HG03432 (cell line): ENCODE data around the gene TKTL2.
A peak's percentile ranks its signal among the peaks of the same experiment; 100 is the strongest.

Experiments used
- ATAC-seq: cut with Tn5 transposase; IDR thresholded peaks from one replicate; pipeline ENCODE4 v1.9.1; 2021; ENCODE audit warnings: mild to moderate bottlenecking, moderate library complexity; ENCODE audit not compliant: unreplicated experiment

TKTL2 gene, protein sequence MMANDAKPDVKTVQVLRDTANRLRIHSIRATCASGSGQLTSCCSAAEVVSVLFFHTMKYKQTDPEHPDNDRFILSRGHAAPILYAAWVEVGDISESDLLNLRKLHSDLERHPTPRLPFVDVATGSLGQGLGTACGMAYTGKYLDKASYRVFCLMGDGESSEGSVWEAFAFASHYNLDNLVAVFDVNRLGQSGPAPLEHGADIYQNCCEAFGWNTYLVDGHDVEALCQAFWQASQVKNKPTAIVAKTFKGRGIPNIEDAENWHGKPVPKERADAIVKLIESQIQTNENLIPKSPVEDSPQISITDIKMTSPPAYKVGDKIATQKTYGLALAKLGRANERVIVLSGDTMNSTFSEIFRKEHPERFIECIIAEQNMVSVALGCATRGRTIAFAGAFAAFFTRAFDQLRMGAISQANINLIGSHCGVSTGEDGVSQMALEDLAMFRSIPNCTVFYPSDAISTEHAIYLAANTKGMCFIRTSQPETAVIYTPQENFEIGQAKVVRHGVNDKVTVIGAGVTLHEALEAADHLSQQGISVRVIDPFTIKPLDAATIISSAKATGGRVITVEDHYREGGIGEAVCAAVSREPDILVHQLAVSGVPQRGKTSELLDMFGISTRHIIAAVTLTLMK

DNA sequence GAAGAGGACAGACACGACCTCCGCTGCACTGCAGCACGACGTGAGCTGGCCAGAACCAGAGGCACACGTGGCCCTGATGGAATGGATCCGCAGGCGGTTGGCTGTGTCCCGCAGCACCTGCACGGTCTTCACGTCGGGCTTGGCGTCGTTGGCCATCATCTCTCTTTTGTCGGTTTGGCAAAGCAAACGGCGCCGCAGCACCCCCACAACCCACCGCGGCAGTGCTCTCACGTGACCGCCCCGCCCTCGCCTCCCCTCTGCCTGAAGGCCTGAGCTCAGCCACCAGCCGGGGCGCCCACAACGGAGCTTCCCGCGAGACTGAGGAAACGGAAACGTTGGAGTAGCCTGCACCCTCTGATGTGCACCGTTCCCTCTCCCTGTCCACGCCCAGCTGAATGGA, at the start of gene TKTL2:
Gene TKTL2, minus strand, starts transcription at position 179 of the 400 bp plus-strand sequence. Its CDS starts 20 bp downstream, at position 159.
- ATAC-seq: no peak

DNA sequence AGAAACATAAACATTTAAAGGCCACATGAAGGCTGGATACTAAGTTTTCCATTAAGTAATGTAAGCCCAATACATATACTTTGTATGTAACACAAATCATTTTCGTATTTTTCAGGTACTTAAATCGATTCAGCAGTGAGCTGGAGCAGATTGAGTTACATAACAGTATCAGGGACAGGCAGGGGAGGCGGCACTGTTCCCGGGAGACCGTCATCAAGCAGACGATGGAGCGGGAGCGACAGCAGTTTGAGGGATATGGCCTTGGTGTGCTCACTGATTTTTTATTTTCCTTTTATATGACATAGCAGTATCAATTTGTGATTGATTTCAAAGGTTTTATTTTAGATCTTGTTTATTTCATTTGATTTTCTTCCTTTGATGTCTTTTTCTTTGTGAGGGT, 41.6 kb upstream of the TKTL2 start:
- no peak for ATAC-seq

DNA sequence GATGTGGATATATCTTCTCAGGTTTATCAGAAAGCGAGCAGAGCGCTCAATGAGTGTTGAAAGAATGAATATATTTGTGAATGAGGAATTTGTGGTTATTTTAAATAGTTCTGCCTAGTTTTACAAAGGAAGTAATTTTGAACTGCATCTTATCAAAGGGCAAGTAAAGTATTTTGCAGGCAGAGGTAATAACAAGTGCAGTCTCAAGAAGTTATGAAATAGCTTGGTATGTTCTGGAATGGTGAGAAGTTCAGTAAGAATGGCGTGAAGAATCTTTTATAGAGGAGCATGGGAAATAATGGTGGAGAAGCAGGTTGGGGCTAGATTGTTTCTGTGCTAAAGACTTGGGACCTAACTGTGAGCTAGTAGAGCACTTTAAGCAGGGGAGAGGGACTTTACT, 31.8 kb upstream of the TKTL2 start:
- ATAC-seq: no peak

DNA sequence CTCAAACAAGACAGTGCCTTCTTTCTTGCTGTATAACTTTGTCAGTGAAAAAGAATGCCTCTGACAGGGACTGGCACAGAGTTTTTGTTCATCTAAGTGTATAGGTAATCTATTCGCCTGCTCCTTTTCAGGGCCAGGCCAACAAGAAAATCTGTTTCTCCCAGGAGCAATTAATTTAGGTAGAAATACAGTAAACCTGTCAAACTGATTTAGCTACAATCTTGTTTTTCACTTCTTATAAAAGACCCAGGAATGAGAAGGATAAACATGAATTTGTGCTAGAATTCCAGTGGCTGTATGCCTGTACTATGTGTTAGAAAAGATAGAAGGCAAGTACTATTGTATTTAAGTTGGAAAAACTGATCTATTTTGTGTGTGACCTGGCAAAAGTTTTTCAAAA, 27.0 kb upstream of the TKTL2 start:
- no peak for ATAC-seq

DNA sequence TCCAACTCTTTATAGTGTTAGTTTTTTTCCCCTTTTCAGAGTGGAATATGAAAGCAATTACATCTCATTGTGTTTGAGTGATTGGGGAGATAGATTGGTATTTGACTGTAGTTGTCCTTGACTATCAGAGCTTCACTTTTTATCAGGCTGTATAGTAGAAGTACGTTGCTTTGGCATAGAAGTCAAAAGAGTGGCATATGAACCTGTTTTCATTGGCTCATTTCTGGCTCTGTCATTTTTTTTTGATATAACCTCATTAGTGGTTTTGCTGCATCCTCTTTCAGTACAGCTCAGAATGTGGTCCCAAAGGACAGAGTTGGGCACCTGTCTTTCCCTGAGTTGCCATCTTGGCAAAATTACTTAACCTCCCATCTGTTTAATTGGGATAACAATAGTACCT, 22.3 kb upstream of the TKTL2 start:
- ATAC-seq: peak; percentile 31

DNA sequence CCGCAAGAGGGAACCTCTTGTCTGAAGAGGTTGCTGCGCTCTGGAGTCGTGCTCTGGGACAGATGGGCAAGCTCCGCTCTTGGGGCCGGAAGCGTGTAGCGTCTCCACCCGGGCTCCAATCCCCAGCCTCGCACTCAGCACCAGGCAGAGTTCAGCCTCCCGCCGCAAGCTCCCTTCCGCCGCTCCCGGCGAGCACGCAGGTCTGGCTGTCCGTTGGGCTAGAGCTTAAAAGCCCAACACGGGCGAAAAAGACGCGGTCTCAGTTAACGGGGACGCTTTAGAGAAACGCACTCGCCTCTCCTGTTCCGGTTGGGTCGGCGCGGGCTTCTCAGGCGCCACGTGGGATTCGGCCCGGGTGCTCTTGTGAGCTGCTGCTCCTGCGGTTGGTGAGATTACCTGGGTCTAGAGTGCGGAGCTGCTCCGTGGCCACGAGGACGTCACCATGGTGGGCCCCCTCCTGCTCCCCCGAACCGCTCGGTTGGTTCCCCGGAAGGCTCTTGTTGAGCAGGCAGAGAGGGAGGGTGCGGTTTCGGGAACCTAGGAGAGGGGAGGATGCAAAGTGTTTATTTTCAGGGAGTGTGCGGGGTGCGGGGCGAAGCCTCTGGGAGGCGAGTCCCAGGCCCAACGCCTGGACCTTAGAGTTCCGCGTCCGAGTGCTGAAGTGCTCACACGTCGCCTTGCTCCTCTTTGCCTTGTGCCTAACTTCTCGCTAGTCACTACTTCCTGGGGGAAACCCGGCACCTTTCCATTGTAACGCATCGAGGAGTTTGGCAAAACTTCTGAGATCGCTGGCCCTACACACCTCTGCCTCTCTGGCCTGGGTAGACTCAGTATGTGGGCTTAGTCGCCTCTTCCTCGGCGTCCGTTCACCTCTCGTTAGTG, 21.0 kb upstream of the TKTL2 start, which contains the start of gene TMA16:
Gene TMA16, plus strand, starts transcription at position 331 of the 882 bp plus-strand sequence. Its CDS starts 112 bp downstream, at position 443.
- peak; percentile 87 for ATAC-seq

DNA sequence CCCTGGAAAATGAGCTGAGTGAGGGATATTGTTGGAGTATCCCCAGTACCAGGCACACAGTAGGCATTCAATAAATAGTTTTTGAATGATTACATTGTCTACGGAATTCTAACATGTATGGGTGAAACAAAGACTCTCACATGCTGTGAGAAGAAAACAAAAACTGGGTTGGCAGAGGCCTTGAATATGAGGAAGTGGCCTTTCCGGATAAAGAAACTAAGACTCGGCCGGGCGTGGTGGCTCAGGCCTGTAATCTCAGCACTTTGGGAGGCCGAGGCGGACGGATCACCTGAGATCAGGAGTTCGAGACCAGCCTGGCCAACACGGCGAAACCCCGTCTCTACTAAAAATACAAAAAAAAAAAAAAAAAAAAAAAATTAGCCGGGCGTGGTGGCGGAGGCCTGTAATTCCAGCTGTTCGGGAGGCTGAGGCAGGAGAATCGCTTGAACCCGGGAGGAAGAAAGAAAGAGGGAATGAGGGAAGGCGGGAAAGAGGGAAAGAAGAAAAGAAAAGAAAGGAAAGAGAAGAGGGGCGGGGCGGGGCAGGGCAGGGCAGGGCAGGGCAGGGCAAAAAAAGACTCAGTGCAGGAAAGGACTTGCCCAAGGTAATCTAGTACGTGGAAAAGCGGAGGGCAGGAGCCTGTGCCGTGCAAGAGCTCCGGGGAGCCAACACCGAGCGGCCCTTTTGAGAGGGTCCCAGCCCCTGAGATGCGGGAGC, 20.2 kb upstream of the TKTL2 start:
- peak; percentile 16 for ATAC-seq

DNA sequence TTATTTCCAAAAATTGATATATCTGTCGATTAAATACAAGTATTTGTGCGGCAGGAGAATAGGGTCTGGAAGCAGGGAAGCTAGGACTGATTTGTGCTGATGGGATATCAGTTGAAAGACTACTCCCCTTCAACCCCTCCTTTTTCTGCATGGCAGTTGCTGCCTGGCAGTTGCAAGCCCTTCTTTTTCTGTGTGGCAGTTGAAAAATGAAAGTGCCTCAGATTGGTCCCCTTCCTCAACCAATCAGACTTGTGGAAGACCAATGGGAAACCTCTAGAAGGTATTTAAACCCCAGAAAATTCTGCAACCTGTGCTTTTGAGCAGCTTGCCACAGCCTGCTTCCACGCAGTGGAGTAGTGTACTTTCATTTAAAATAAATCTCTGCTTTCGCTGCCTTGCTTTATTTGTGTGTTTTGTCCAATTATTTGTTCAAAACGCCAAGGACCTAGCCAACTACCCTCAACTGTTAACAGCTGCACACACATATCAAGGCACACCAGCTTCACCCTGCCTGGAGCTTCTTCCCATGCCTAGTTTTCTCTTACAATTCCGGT, 19.5 kb upstream of the TKTL2 start:
- ATAC-seq: no peak

DNA sequence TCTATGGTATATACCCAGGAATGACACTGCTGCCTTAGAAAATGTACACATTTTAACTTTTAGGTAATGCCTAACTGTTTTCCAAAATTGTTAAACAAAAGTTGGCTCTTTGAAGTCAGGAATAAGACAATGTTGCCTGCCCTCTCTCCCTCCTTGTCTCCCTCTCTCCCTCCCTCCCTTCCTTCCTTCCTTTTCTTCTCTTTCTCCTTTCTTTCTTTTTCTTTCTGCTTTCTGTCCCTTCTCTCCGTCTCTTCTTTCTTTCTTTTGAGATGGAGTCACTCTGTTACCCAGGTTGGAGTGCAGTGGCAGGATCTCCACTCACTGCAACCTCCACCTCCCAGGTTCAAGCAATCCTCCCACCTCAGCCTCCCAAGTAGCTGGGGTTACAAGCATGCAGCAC, 16.4 kb upstream of the TKTL2 start:
- no peak for ATAC-seq

DNA sequence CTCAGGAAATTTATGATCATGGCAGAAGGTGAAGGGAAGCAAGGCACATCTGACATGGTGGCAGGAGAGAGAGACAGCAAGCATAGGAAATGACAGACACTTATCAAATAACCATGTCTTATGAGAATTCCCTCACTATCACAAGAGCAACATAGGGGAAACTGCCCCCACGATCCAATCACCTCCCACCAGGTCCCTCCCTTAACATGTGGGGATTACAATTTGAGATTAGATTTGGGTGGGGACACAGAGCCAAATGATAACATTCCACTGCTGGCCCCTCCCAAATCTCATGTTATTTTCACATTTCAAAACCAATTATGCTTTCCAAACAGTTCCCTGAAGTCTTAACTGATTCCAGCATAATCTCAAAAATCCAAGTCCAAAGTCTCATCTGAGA, 12.8 kb upstream of the TKTL2 start:
- no peak for ATAC-seq

DNA sequence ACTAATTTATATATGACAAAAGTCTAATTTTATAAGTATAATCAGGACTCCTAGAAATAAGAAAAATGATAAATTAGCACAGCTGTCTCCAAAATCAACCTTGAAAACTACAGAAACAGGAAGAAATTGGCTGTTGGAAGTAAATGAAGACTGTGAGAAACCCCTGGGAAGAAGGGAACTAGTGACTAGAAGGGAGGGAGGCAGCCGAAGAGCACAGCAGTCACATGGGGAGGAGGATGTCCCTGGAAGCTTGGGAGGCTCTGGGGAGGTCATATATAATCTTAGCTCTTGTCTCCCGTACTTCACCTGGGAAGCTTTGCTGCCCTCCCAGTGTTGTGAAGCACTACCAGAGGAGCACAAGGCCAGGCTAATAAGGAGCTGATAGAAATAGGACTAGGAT, 12.0 kb upstream of the TKTL2 start:
- no peak for ATAC-seq

DNA sequence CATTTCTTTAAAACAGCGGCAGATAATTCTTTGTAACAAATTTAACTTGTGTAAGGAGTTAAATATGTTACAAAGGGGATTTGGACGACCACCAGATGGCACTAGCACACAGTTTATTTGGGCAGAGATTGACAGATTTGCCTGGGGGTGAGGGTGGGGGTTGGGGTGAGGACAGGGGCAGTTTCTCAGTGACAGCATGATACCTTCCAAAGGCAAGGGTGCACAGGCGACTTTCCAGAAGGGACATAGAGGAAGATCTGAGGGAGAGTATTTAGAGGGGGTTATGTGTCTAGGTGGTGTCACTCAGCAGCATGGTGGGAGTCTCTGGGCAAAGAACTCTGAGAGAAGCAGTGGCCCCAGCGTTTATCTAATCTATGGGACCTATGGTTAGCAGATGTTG, 11.4 kb upstream of the TKTL2 start:
- ATAC-seq: peak; percentile 70

DNA sequence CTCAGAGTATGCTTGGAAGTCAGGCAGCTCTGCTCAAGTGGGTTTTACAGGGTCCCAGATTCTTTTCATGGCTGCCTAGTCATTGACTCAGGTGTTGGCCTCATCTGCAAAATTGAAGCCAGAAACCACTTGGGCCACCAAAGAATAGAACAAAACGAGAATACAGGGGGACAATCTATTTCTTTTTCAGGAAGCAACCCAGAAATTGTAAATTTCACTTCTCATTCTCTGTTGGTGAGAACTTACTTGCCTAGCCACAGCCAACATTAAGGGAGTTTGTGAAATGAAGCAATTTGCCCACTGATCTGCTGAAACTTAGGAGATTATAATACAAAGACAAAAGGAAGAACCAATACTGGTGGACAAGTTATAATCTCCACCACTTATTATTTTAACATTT, 8.6 kb upstream of the TKTL2 start:
- ATAC-seq: peak; percentile 70

DNA sequence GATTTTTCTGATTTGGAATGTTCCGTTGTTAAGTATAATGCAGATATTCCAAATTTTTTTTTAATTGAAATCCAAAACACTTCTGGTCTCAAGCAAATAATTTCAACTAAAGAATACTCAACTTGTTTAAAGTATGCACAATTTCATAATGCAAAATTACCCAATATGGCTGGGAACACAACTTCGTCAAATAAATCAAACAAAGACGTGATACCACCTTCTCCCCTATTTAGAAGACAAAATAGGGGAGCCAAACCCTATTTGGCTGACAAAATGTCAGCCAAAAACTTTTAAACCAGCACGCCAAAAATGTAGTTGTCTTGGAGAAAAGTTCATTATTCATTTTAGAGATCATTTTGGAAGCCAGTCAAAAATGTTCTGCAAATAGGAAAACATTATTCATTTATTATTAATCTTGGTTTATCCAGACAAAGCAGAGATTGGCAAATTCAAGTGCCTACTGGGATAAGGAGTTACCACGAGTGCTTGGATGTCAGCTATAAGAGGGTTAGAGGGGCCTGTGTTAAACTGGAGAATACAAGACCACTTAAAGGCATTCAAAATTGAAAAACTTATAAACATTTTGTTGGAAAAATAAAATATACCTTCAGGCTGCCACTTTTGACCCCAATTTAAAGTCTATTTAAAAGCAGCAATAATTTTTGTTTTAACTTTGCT, 3.3 kb upstream of the TKTL2 start:
- no peak for ATAC-seq

DNA sequence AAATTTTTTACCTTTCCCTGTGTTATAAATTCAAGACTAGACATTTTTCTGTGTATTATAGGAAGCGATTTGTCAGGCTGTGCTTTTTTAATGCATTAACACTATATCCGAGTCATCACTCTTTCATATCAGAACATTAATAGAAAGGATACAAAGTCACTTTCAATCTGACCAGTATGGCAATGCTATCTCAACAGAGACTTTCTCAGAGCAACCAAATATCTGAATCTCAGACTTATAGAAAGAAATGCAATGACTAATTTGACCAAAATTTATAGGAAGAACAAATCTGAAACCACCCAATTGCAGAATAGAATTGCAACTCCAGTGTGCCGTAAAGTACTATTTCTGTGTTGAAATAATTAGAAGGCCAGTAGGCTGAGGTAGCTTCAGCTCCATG, 473 bp upstream of the TKTL2 start:
- peak; percentile 32 for ATAC-seq

DNA sequence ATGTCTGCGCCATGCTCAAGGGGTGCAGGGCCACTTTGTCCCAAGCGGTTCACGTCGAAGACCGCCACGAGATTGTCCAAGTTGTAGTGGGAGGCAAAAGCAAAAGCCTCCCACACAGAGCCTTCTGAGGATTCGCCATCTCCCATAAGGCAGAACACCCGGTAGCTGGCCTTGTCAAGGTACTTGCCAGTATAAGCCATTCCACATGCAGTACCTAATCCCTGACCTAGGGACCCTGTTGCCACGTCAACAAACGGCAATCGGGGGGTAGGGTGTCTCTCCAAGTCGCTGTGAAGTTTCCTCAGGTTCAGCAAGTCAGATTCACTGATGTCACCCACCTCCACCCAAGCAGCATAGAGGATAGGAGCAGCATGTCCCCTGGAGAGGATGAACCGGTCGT, 424 bp downstream of the TKTL2 start:
- ATAC-seq: no peak

DNA sequence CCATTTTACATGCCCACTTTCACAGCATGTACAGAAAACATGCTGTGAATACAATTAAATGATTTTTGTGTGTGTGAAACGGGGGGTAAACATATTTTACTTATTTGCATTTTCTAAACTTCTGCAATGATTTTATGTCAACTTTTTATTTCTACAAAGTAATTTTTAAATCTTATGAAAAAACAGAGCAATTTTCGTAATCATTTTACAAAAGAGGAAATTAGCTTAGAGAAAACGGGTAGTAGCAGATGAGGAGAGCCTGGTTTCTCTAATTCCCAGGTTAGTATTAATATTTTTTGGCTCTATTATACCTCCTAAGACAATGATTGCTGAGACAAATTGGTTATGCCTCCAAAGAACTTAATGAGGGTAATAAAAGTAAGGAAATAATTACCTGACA, 3.2 kb downstream of the TKTL2 start:
- ATAC-seq: no peak

DNA sequence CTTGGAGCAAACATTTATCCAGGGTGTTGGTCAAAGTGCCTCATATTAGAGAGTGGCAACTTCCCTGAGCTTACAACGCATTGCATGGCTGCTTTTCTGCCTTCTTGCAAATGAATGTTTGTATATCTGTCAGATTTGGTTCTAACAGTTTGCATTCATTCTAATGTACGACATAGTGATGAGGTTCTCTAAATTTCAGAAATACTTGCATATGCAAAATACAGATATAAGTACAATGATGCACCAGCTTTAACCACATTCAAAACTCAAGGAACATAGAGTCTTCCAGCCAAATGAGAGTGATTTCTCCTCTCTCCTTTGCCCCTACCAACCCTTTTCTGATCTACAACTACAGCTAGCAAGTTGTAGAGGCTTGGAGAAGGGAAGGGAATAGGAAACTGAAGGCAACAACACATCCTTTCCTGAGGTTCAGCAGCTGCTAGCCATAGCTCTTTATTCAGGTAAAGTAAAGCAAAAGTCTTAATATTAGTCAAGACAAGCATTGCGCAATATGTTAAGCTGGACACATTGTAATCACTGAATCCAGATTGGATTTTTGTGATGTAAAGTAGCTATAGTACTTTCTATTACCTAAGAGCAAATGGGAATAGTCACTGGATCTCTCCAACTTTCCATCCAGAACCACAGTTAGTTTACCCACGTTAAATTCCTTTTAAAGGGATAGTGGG, 6.3 kb downstream of the TKTL2 start:
- no peak for ATAC-seq

DNA sequence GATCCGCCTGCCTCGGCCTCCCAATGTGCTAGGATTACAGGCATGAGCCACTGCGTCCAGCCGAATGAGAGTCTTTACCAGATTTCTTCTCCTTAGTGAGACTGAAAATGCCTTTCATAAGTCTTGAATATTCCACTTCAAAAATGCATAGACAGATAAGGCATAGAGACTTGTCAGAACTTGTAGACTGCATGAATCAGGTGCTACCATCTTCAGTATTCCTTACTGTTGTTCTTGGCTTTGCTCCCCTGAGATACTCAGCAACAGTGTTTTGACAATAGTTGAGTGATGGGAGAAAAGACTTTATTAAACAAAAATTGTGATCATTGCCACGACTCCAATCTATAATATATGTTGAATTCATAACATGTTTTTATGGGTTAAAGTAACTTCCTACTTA, 11.0 kb downstream of the TKTL2 start:
- no peak for ATAC-seq
